Spinal cord (tissue), 10 donors: ENCODE data around the gene PDXDC1. TPM values are rescaled to one million over a fixed set of nuclear protein-coding genes. Genes with fewer than 3 reads are reported as not detected.
"Not testable (repeated sequence)": the region's sequence is repeated elsewhere in the genome, so short reads cannot be mapped to it uniquely, and the experiment has no call there.

Experiments used
- DNase-seq, 6 donors: peaks; one replicate each; pipeline versions ENCODE4 v3.0.0 to v3.0.0-alpha.2; 2013 to 2015; ENCODE audit warnings: low spot score in 6 of 6, low read depth in 4 of 6
- H3K27ac ChIP-seq: one replicate; pipeline ENCODE4 v1.5.1; 2013; ENCODE audit warnings: low read depth, low read length, control low read depth
- H3K27me3 ChIP-seq: one replicate; pipeline ENCODE4 v1.6.1; 2013; ENCODE audit warnings: low read length; ENCODE audit not compliant: control insufficient read depth, insufficient read depth
- H3K36me3 ChIP-seq: one replicate; pipeline ENCODE4 v1.6.1; 2013; ENCODE audit warnings: low read length; ENCODE audit not compliant: control insufficient read depth, insufficient read depth
- H3K4me1 ChIP-seq: one replicate; pipeline ENCODE4 v1.6.1; 2013; ENCODE audit warnings: low read length; ENCODE audit not compliant: control insufficient read depth, insufficient read depth
- H3K4me3 ChIP-seq: one replicate; pipeline ENCODE4 v1.5.1; 2013; ENCODE audit warnings: low read depth, low read length, control low read depth
- H3K9me3 ChIP-seq: one replicate; pipeline ENCODE4 v1.6.1; 2013; ENCODE audit warnings: low read length; ENCODE audit not compliant: control insufficient read depth, insufficient read depth
- WGBS: methylation state at CpG from one replicate; pipeline ENCODE4 v1.1.5; 2013; ENCODE audit warnings: missing lambda C conversion rate; ENCODE audit not compliant: insufficient coverage; 5-methylcytosine and 5-hydroxymethylcytosine counted together
- polyA plus RNA-seq, 2 donors: library from polyadenylated mRNA; unstranded; fragments of 120-200 nt; gene quantifications; one replicate each; pipeline ENCODE4 v1.2.1, GENCODE V29; 2013; ENCODE audit not compliant: insufficient read length in 2 of 2
- total RNA-seq, 2 donors: library from RNA; depleted of rRNA in 1 of 2; stranded (reverse); fragments of 120-200 nt in 1 of 2; fragments of >200 nt in 1 of 2; gene quantifications; one replicate each; pipeline versions ENCODE4 v1.2.3 to v1.2.4, GENCODE V29; 2013 to 2014
- donor health status: healthy.

PDXDC1 gene
- total and polyA plus RNA-seq, 4 donors, result 52.3 to 82.9 (median 57.8) TPM

- not testable (repeated sequence) for H3K27ac ChIP-seq, H3K9me3 ChIP-seq, H3K4me1 ChIP-seq, H3K4me3 ChIP-seq, DNase-seq, H3K27me3 ChIP-seq, H3K36me3 ChIP-seq
- 95% methylated on average over 8 of the region's 12 CpGs for WGBS
Measured at GRCh38 chr16:14971621-14972228, 3.1 kb upstream of the PDXDC1 start.

GRCh38 chr16:14973785-14974322 is 972 bp upstream of the PDXDC1 start:
- not testable (repeated sequence) for H3K27ac ChIP-seq
- WGBS, result no CpG with 5 or more reads among the region's 14 CpGs

GRCh38 chr16:14974331-14974655 is 533 bp upstream of the PDXDC1 start:
- DNase-seq, result peak in 4 of 6 donors; percentile 31 to 93 (median 67)
- not testable (repeated sequence) for H3K9me3 ChIP-seq, H3K4me1 ChIP-seq, H3K27ac ChIP-seq, H3K27me3 ChIP-seq, H3K36me3 ChIP-seq
- no CpG with 5 or more reads among the region's 7 CpGs for WGBS
- peak overlapping the region; percentile 66 for H3K4me3 ChIP-seq

More at GRCh38 chr16:14973785-14974322, 972 bp upstream of the PDXDC1 start:
- peak overlapping the region; percentile 66 for H3K4me3 ChIP-seq
- not testable (repeated sequence) for H3K36me3 ChIP-seq, H3K27me3 ChIP-seq, H3K4me1 ChIP-seq, DNase-seq, H3K9me3 ChIP-seq

- not testable (repeated sequence) for H3K9me3 ChIP-seq, H3K27me3 ChIP-seq, H3K27ac ChIP-seq, H3K36me3 ChIP-seq, H3K4me1 ChIP-seq
- H3K4me3 ChIP-seq, result peak overlapping the region; percentile 66
- WGBS, result 3% methylated on average over 26 of the region's 47 CpGs
- peak in 2 of 6 donors; percentile 43 to 53 for DNase-seq
Measured at GRCh38 chr16:14975418-14976194, 780 bp downstream of the PDXDC1 start.

GRCh38 chr16:14976971-14977736 is 2.3 kb downstream of the PDXDC1 start:
- not testable (repeated sequence) for H3K27me3 ChIP-seq, H3K4me3 ChIP-seq, DNase-seq, H3K27ac ChIP-seq, H3K9me3 ChIP-seq, H3K4me1 ChIP-seq, H3K36me3 ChIP-seq
- 65% methylated on average over 5 of the region's 16 CpGs for WGBS

GRCh38 chr16:14978281-14978680 is 3.5 kb downstream of the PDXDC1 start:
- 96% methylated on average over 7 of the region's 8 CpGs for WGBS
- not testable (repeated sequence) for H3K4me1 ChIP-seq, H3K4me3 ChIP-seq, H3K9me3 ChIP-seq, DNase-seq, H3K27ac ChIP-seq, H3K36me3 ChIP-seq, H3K27me3 ChIP-seq

- not testable (repeated sequence) for H3K4me3 ChIP-seq, H3K4me1 ChIP-seq, H3K27ac ChIP-seq, DNase-seq, H3K9me3 ChIP-seq, H3K36me3 ChIP-seq, H3K27me3 ChIP-seq
- WGBS, result 92% methylated on average over 2 of the region's 4 CpGs
Measured at GRCh38 chr16:14978908-14979307, 4.1 kb downstream of the PDXDC1 start.

- H3K27ac ChIP-seq, DNase-seq, H3K9me3 ChIP-seq, H3K4me1 ChIP-seq, H3K4me3 ChIP-seq, H3K36me3 ChIP-seq, H3K27me3 ChIP-seq: not testable (repeated sequence)
- no CpG with 5 or more reads among the region's 3 CpGs for WGBS
Measured at GRCh38 chr16:14981234-14981633, 6.4 kb downstream of the PDXDC1 start.

- DNase-seq, H3K27ac ChIP-seq, H3K9me3 ChIP-seq, H3K36me3 ChIP-seq, H3K4me1 ChIP-seq, H3K4me3 ChIP-seq, H3K27me3 ChIP-seq: not testable (repeated sequence)
- no CpG with 5 or more reads among the region's 2 CpGs for WGBS
Measured at GRCh38 chr16:14982521-14982920, 7.7 kb downstream of the PDXDC1 start.
